Heart left ventricle (tissue), 16 donors: ENCODE data around the gene MRPS6. TPM values are rescaled to one million over a fixed set of nuclear protein-coding genes. Genes with fewer than 3 reads are reported as not detected.

ENCODE experiments used
- ATAC-seq, 4 donors: fragments of 200-7000 bp; cut with Tn5 transposase; one replicate each; pipeline ENCODE4 v1.9.1; 2020 to 2022; ENCODE audit warnings: moderate library complexity in 4 of 4, mild to moderate bottlenecking in 3 of 4, moderate number of reproducible peaks in 1 of 4
- DNase-seq, 5 donors: peaks; one replicate each; pipeline ENCODE4 v3.0.0-alpha.2; 2020
- H3K27ac ChIP-seq, 12 donors: fragments of 200-600 bp; sonication (generic) in 4 of 12; one replicate each; pipeline versions ENCODE4 v1.5.0 to v1.8.0; 2016 to 2022; ENCODE audit warnings: mild to moderate bottlenecking in 2 of 12
- H3K27me3 ChIP-seq, 9 donors: fragments of 200-600 bp; sonication (generic) in 2 of 9; one replicate each; pipeline versions ENCODE4 v1.5.1 to v1.8.0; 2016 to 2022; ENCODE audit warnings: mild to moderate bottlenecking in 3 of 9
- H3K36me3 ChIP-seq, 9 donors: fragments of 200-600 bp; sonication (generic) in 2 of 9; one replicate each; pipeline versions ENCODE4 v1.5.0 to v1.8.0; 2018 to 2022; ENCODE audit warnings: mild to moderate bottlenecking in 2 of 9
- H3K4me1 ChIP-seq, 12 donors: fragments of 200-600 bp; sonication (generic) in 4 of 12; one replicate each; pipeline versions ENCODE4 v1.5.0 to v1.8.0; 2016 to 2022; ENCODE audit warnings: mild to moderate bottlenecking in 3 of 12
- H3K4me3 ChIP-seq, 12 donors: fragments of 200-600 bp; sonication (generic) in 4 of 12; one replicate each; pipeline versions ENCODE4 v1.5.0 to v1.8.0; 2017 to 2022; ENCODE audit warnings: mild to moderate bottlenecking in 9 of 12, moderate library complexity in 4 of 12
- H3K9me3 ChIP-seq, 12 donors: fragments of 200-600 bp; sonication (generic) in 4 of 12; one replicate each; pipeline versions ENCODE4 v1.5.0 to v1.8.0; 2016 to 2022; ENCODE audit warnings: mild to moderate bottlenecking in 1 of 12
- CTCF ChIP-seq, 12 donors: fragments of 200-600 bp; sonication (generic) in 4 of 12; IDR thresholded peaks; one replicate each; pipeline versions ENCODE4 v1.5.0 to v1.8.0; 2018 to 2022; ENCODE audit warnings: antibody characterized with exemption in 12 of 12, mild to moderate bottlenecking in 5 of 12
- POLR2A ChIP-seq, 2 donors: fragments of 450-650 bp; IDR thresholded peaks; one replicate each; pipeline ENCODE4 v1.6.1; 2017; ENCODE audit warnings: antibody characterized with exemption in 2 of 2, mild to moderate bottlenecking in 2 of 2, moderate library complexity in 2 of 2
- WGBS, 4 donors: extraction: QIAGEN DNeasy Blood & Tissue Kit in 2 of 4; methylation state at CpG; one replicate each; pipeline versions ENCODE4 v1.1.5 to v1.1.7; 2013 to 2018; 5-methylcytosine and 5-hydroxymethylcytosine counted together
- intact Hi-C, 10 donors: fragments of 100-400 bp; cut with DNase I; formaldehyde crosslinking; loops; one replicate each; pipeline versions ENCODE4 v1.11.1 to v1.14.2; 2022
- long read RNA-seq, 3 donors: library from polyadenylated mRNA; unstranded; transcript quantifications; one replicate each; pipeline ENCODE4 v2.0.0, GENCODE V29; 2020 to 2021
- polyA plus RNA-seq, 2 donors: library from polyadenylated mRNA; stranded (reverse); fragments of 200-250 nt; gene quantifications; one replicate each; pipeline ENCODE4 v1.2.3, GENCODE V29; 2013
- total RNA-seq, 9 donors: library from RNA; depleted of rRNA in 2 of 9; stranded (reverse); fragments of >200 nt in 2 of 9; fragmentation: NEBNext Ultra II Directional in 3 of 9; extraction: Animal tissue kit (Norgen Biotek cat#: 25700) in 3 of 9; gene quantifications; one replicate each; pipeline versions ENCODE4 v1.1.0 to v1.2.4, GENCODE V29; 2016 to 2023
- donor health status: ischemic (EF 13 %, LVEDD 7.1; RV severe dilation, severe dysfunction).
- donor health status: healthy with polysubstance abuse.
- donor health status: DM: no; HTN: yes; CAD: no.
- donor health status: DM: no; HTN: no; CAD: no.
- donor health status: ischemic (EF 25% LVEDD 6.9; RV normal size, moderate dysfunction).
- donor health status: ischemic (EF 25% LVEDD 5.7; RV mildly dilated, moderate dysfunction).
- donor health status: healthy.
- donor health status: DM: yes; HTN: yes; CAD: no.
- donor health status: ischemic (EF 35%, LVEDD 5.7; RV mildly dilated, moderate dysfunction).
- donor health status: nonischemic (EF 11% LVEDD 7.7; RV severe dilation, severe dysfunction).
- donor health status: DM: yes; HTN: yes; CAD: no.
- donor health status: PGD.
- donor health status: ischemic (EF 29% LVEDD 5.4; RV normal size, mild dysfunction).
- donor health status: nonischemic (EF 23%, LVEDD 6.1; RV moderate dilation, normal function).

Gene MRPS6
- total RNA-seq: 10 to 100 TPM; 21.8 to 59.8 (median 35.6) TPM
- polyA plus RNA-seq: 10 to 100 TPM; 52.0 to 61.7 TPM
- long read RNA-seq, donor 1, transcript MRPS6-201 (3 exons, 990 nt): major isoform, 87 of 92 reads
- long read RNA-seq, donor 1, partial matches to known transcripts: 1 of 92 reads
- long read RNA-seq, donor 1, other reads (novel, unspliced or antisense): 4 of 92 reads
- long read RNA-seq, donor 2, transcript MRPS6-201 (3 exons, 990 nt): major isoform, 96 of 112 reads
- long read RNA-seq, donor 2, partial matches to known transcripts: 2 of 112 reads
- long read RNA-seq, donor 2, other reads (novel, unspliced or antisense): 14 of 112 reads
- long read RNA-seq, donor 3, transcript MRPS6-201 (3 exons, 990 nt): major isoform, 44 of 49 reads
- long read RNA-seq, donor 3, partial matches to known transcripts: 0 of 49 reads
- long read RNA-seq, donor 3, other reads (novel, unspliced or antisense): 5 of 49 reads

- 0 to 1% (median 1%) methylated on average over 15 to 104 of the region's 104 CpGs for WGBS, 4 donors
- peak within 1 kb of the TSS; percentile 49 to 93 (median 82) for H3K4me3 ChIP-seq
- peak; percentile 86 to 92 (median 89) for DNase-seq
- intact Hi-C loops: loop anchor here in 9 of 10 donors (2.0 to 10.0 kb wide), 12 partner anchors 96 to 276 kb away; partner anchors contain the start of gene ATP5PO (in 1 of the 9)
- peak; percentile 78 to 94 (median 89) for ATAC-seq
- H3K36me3 ChIP-seq: no peaks in the 10 kb centered on the region
- H3K27me3 ChIP-seq: no peaks in the 10 kb centered on the region
- peaks cover 0 to 45% (median 29%) of the 10 kb centered on the region in 12 donors for H3K4me1 ChIP-seq
- peak in 1 of 12 donors; percentile 18 for TF ChIP-seq CTCF (IDR thresholded peaks at IDR 0.05)
- peak in 1 of 2 donors; percentile 96 for TF ChIP-seq POLR2A (IDR thresholded peaks at IDR 0.05)
- peak within 1 kb of the TSS; percentile 20 to 91 (median 86) for H3K27ac ChIP-seq
- H3K9me3 ChIP-seq: no peaks in the 10 kb centered on the region
Observed at GRCh38 chr21:34073032-34073748, at the start of gene MRPS6, which contains the start of gene SLC5A3. Gene MRPS6, plus strand, starts transcription at chr21:34073578. Its CDS starts 123 bp downstream, at chr21:34073701. Gene SLC5A3, plus strand, starts transcription at chr21:34073578. Its CDS starts 21,621 bp downstream, at chr21:34095199.

GRCh38 chr21:34023691-34024373 lies 49.5 kb upstream of the MRPS6 start:
- Histone ChIP-seq H3K4me1 (peaks cover 0 to 54% (median 0%) of the 10 kb centered on the region in 12 donors), H3K27ac (peak overlapping the region in 1 of 12 donors; percentile 32), H3K4me3 (no peak overlapping the region), H3K36me3 (no peaks in the 10 kb centered on the region), H3K9me3 (peaks cover 0 to 15% (median 0%) of the 10 kb centered on the region in 12 donors), H3K27me3 (peaks cover 0 to under 1% (median 0%) of the 10 kb centered on the region in 9 donors)
- DNase-seq (no peak), ATAC-seq (no peak)
- intact Hi-C loops: no loop called here
- TF ChIP-seq POLR2A (IDR thresholded peaks at IDR 0.05) (no peak), CTCF (IDR thresholded peaks at IDR 0.05) (no peak)
- 73 to 79% (median 75%) methylated on average over 8 of the region's 8 CpGs for WGBS, 4 donors

DNA sequence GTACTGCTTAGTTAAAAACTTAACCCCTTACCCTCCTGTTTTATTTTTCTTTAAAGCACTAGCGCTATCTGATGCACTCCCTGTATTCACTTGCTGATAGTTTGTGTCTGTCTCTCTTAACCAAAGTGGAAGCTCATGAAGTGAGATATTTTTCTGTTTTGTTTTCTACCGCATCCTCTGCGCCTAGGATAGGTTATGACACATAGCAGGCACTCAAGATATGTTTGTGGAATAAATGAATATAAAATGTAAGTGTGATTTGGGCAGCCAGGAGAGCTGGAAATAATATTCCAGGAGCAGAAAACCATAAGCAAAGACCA lies 49.0 kb upstream of the MRPS6 start:
- H3K4me3 ChIP-seq: no peak overlapping the region
- H3K27ac ChIP-seq: no peak overlapping the region
- DNase-seq: no peak
- no peak for ATAC-seq
- no peaks in the 10 kb centered on the region for H3K36me3 ChIP-seq
- intact Hi-C loops: no loop called here
- peaks cover 0 to 3% (median 0%) of the 10 kb centered on the region in 9 donors for H3K27me3 ChIP-seq
- H3K9me3 ChIP-seq: peaks cover 0 to 15% (median 0%) of the 10 kb centered on the region in 12 donors
- 90 to 98% (median 93%) methylated on average over 3 of the region's 3 CpGs for WGBS, 4 donors
- H3K4me1 ChIP-seq: peaks cover 0 to 50% (median 0%) of the 10 kb centered on the region in 12 donors
- TF ChIP-seq CTCF (IDR thresholded peaks at IDR 0.05) (no peak), POLR2A (IDR thresholded peaks at IDR 0.05) (no peak)
